ENCODE data around the gene CACFD1. TPM values are rescaled to one million over a fixed set of nuclear protein-coding genes. Genes with fewer than 3 reads are reported as not detected.

Gene CACFD1
- total and polyA plus RNA-seq, 2 donors (not counting 3 experiments of a cell fraction or from before 2014, with no cell fraction given) = 9.7 to 11.5 TPM

GRCh38 chr9:133505186-133505830 lies 45.5 kb downstream of the CACFD1 start:
- H3K36me3 ChIP-seq (ENCODE audit: control insufficient read depth in 2 of 2, extremely low read depth in 1 of 2, insufficient read depth in 2 of 2, low read length in 2 of 2) = no peaks in the 10 kb centered on the region
- no peak overlapping the region for H3K27ac ChIP-seq (ENCODE audit: insufficient read depth, low read depth, low read length)
- DNase-seq (ENCODE audit: low read depth, low spot score) (no peak), FAIRE-seq (no peak)
- TF ChIP-seq FOS (IDR thresholded peaks at IDR 0.05; ENCODE audit: borderline replicate concordance, insufficient read depth, low read length) = no peak
- TF ChIP-seq JUN (IDR thresholded peaks at IDR 0.05; ENCODE audit: borderline replicate concordance, insufficient read depth, insufficient read length, low read depth) = no peak
- TF ChIP-seq MAX (IDR thresholded peaks at IDR 0.05; ENCODE audit: insufficient read depth, insufficient read length) = no peak
- TF ChIP-seq MYC (IDR thresholded peaks at IDR 0.05; ENCODE audit: low read depth, low read length) = no peak
- TF ChIP-seq POLR2A (IDR thresholded peaks at IDR 0.05; ENCODE audit: low read depth, low read length) = no peak
- TF ChIP-seq EZH2 (IDR thresholded peaks at IDR 0.05; ENCODE audit: borderline replicate concordance, low read depth, low read length, severe bottlenecking) = no peak
- no peak for TF ChIP-seq CTCF (IDR thresholded peaks at IDR 0.05; ENCODE audit: extremely low read depth in 1 of 2, insufficient read depth in 1 of 2, low read depth in 1 of 2, low read length in 2 of 2)
- TF ChIP-seq POLR2AphosphoS5 (IDR thresholded peaks at IDR 0.05; ENCODE audit: insufficient read depth, low read depth, low read length) = no peak
- no peak for TF ChIP-seq GATA2 (IDR thresholded peaks at IDR 0.05; ENCODE audit: insufficient read depth, insufficient read length, low read depth, low read length)
- BruUV-seq (replicated peaks) = no TSS peak
- no peak overlapping the region for H3K9ac ChIP-seq (replicated peaks; ENCODE audit: extremely low read depth, insufficient read depth, low read length)
- H3K9me1 ChIP-seq (replicated peaks; ENCODE audit: control insufficient read depth, extremely low read depth, insufficient read depth, low read length) = no peaks in the 10 kb centered on the region
- H3K4me3 ChIP-seq (replicated peaks in 1 of 3; ENCODE audit: insufficient read depth in 1 of 3, low read depth in 1 of 3, low read length in 3 of 3) = no peak overlapping the region
- H3K27me3 ChIP-seq (ENCODE audit: control insufficient read depth in 2 of 2, insufficient read depth in 2 of 2, low read length in 2 of 2) = peaks cover 0 to 3% of the 10 kb centered on the region in 2 experiments
- H4K20me1 ChIP-seq (replicated peaks; ENCODE audit: control insufficient read depth, extremely low read depth, insufficient read depth, low read length) = no peaks in the 10 kb centered on the region
- ChIA-PET CTCF (interaction anchor here (0.7 kb wide), 1 partner anchor 10 kb away, joined by 3 read pairs; no protein-coding TSS in a partner anchor), POLR2A (no interaction called here)
- H3K4me1 ChIP-seq (ENCODE audit: control insufficient read depth, extremely low read depth, insufficient read depth, low read length) = no peaks in the 10 kb centered on the region
- no peak overlapping the region for H3K4me2 ChIP-seq (ENCODE audit: insufficient read depth, low read length)
- dilution Hi-C loops (cut with MboI; ENCODE audit: extremely low pct_ligation_motif_present, low sequenced_read_pairs) (no loop called here), intact Hi-C loops (cut with micrococcal nuclease) (no loop called here)
- H2AFZ ChIP-seq (ENCODE audit: low read depth, low read length) = no peak overlapping the region
- H3K79me2 ChIP-seq (ENCODE audit: control insufficient read depth, insufficient read depth, low read length) = no peaks in the 10 kb centered on the region
- no peaks in the 10 kb centered on the region for H3K9me3 ChIP-seq (replicated peaks; ENCODE audit: control insufficient read depth, insufficient read depth, low read length)

All from endothelial cell of umbilical vein (primary cell).